K562 (cell line): ENCODE data around the gene RASGEF1C. TPM values are rescaled to one million over a fixed set of nuclear protein-coding genes. Genes with fewer than 3 reads are reported as not detected.

ENCODE experiments used
- ATAC-seq: fragments of 200-7000 bp; cut with Tn5 transposase; 3 replicates; pipeline ENCODE4 v1.9.1; 2020; ENCODE audit warnings: moderate library complexity
- BruUV-seq: library from RNA; stranded (reverse); fragments of 400-500 nt; replicated peaks from 2 replicates; lab custom pipeline; 2021; lab: Mats Ljungman, UMichigan
- CTCF ChIA-PET: fragments of 300-600 bp; formaldehyde crosslinking; extraction: SDS; loops from one replicate; lab custom pipeline; 2021; ENCODE audit warnings: low intra/inter-chr PET ratio; lab: Yijun Ruan, JAX
- POLR2A ChIA-PET: fragments of 300-600, 350-650 bp; sonication (Branson Sonifier 250); formaldehyde crosslinking; extraction: SDS; loops from one replicate; lab custom pipeline; 2021; ENCODE audit warnings: antibody characterized with exemption, inconsistent platforms; lab: Yijun Ruan, JAX
- DNase-seq, 4 experiments: peaks; one replicate each; pipeline versions ENCODE4 v3.0.0 to v3.0.0-alpha.2; 2011 to 2018; ENCODE audit warnings: low spot score in 3 of 4, mixed read lengths in 3 of 4; ENCODE audit errors: extremely low read depth in 1 of 4
- FAIRE-seq: peaks from 2 replicates; lab custom pipeline; 2011; peaks lifted over from hg19 to GRCh38; lab: Jason Lieb, UNC
- H2AFZ ChIP-seq: 2 replicates; pipeline ENCODE4 v1.6.0; 2011; ENCODE audit warnings: low read depth, low read length, control low read depth, inconsistent platforms
- H3K27ac ChIP-seq: fragments of 200-600 bp; 3 replicates; pipeline ENCODE4 v1.8.0; 2011; ENCODE audit warnings: low read depth, mild to moderate bottlenecking, control low read depth, inconsistent platforms, low read length, moderate library complexity, mixed read lengths; ENCODE audit errors: extremely low read depth
- H3K27me3 ChIP-seq, 2 experiments: fragments of 300-600 bp in 1 of 2; 2 replicates in 1 of 2; 3 replicates in 1 of 2; pipeline versions ENCODE4 v1.6.0 to v1.8.0; 2011; ENCODE audit warnings: inconsistent platforms in 2 of 2, low read length in 2 of 2, mild to moderate bottlenecking in 1 of 2, mixed read lengths in 1 of 2, moderate library complexity in 1 of 2; ENCODE audit not compliant: control insufficient read depth in 2 of 2, insufficient read depth in 2 of 2
- H3K36me3 ChIP-seq: fragments of 300-600 bp; 3 replicates; pipeline ENCODE4 v1.8.0; 2011; ENCODE audit warnings: mild to moderate bottlenecking, low read length, inconsistent platforms; ENCODE audit not compliant: control insufficient read depth, insufficient read depth
- H3K4me1 ChIP-seq, 2 experiments: fragments of 200-600 bp in 1 of 2; replicated peaks in 1 of 2; 2 replicates in 1 of 2; 3 replicates in 1 of 2; pipeline versions ENCODE4 v1.5.1 to v1.8.0; 2011; ENCODE audit warnings: inconsistent platforms in 2 of 2, low read length in 2 of 2, mild to moderate bottlenecking in 1 of 2, mixed read lengths in 1 of 2, moderate library complexity in 1 of 2; ENCODE audit not compliant: control insufficient read depth in 2 of 2, insufficient read depth in 2 of 2
- H3K4me2 ChIP-seq: 2 replicates; pipeline ENCODE4 v1.6.1; 2011; ENCODE audit warnings: low read length, control low read depth, inconsistent platforms, mixed read lengths; ENCODE audit not compliant: insufficient read depth
- H3K4me3 ChIP-seq: fragments of 200-600 bp; sonication (generic), shearing (Covaris generic); 2 replicates; pipeline ENCODE4 v1.5.1; 2016; ENCODE audit warnings: control low read depth, inconsistent platforms
- H3K79me2 ChIP-seq: fragments of 200-600 bp; 3 replicates; pipeline ENCODE4 v1.8.0; 2011; ENCODE audit warnings: low read length, inconsistent platforms; ENCODE audit not compliant: control insufficient read depth, insufficient read depth
- H3K9ac ChIP-seq, 2 experiments: 2 replicates each; pipeline versions ENCODE4 v1.6.0 to v1.6.1; 2011; ENCODE audit warnings: low read depth in 2 of 2, low read length in 2 of 2, control low read depth in 1 of 2, inconsistent platforms in 1 of 2, mild to moderate bottlenecking in 1 of 2, mixed read lengths in 1 of 2; ENCODE audit not compliant: insufficient read depth in 1 of 2
- H3K9me1 ChIP-seq: one replicate; pipeline ENCODE4 v1.6.0; 2011; ENCODE audit warnings: inconsistent platforms, mild to moderate bottlenecking, low read length, moderate library complexity; ENCODE audit not compliant: control insufficient read depth, insufficient read depth
- H3K9me3 ChIP-seq: replicated peaks from 2 replicates; pipeline ENCODE4 v1.5.1; 2011; ENCODE audit warnings: low read depth, low read length, inconsistent platforms; ENCODE audit not compliant: control insufficient read depth, insufficient read depth
- H4K20me1 ChIP-seq: replicated peaks from 2 replicates; pipeline ENCODE4 v1.6.1; 2011; ENCODE audit warnings: low read length, inconsistent platforms, mixed read lengths; ENCODE audit not compliant: control insufficient read depth, insufficient read depth
- PHF21A ChIP-seq: fragments of 450-650 bp; IDR thresholded peaks from 2 replicates; pipeline ENCODE4 v1.6.1; 2017; ENCODE audit warnings: low read depth, borderline replicate concordance
- PURB ChIP-seq: sonication (generic); formaldehyde crosslinking; IDR thresholded peaks from 2 replicates; pipeline ENCODE4 v1.9.0; 2021; ENCODE audit warnings: low read depth, mild to moderate bottlenecking, missing genetic modification reagents
- RBBP5 ChIP-seq: fragments of 200-600 bp; sonication (generic); IDR thresholded peaks from 2 replicates; pipeline ENCODE4 v1.6.1; 2012; ENCODE audit warnings: borderline replicate concordance, mild to moderate bottlenecking, low read length, control low read depth, inconsistent platforms; ENCODE audit not compliant: insufficient read depth, poor library complexity, severe bottlenecking
- ZKSCAN1 ChIP-seq: fragments of 150-350 bp; IDR thresholded peaks from 2 replicates; pipeline ENCODE4 v1.6.1; 2016; ENCODE audit warnings: low read depth, low read length
- ZNF311 ChIP-seq: fragments of 250-450 bp; sonication (Bioruptor Pico); IDR thresholded peaks from 2 replicates; pipeline ENCODE4 v1.4.0; 2020; ENCODE audit warnings: mild to moderate bottlenecking, moderate library complexity
- WGBS: fragments of 100-300 bp; shearing (Covaris generic); methylation state at CpG from one replicate; pipeline ENCODE4 v1.1.6; 2016; ENCODE audit warnings: low coverage, mixed read lengths; ENCODE audit not compliant: insufficient coverage; ENCODE audit errors: missing lambda C conversion rate; 5-methylcytosine and 5-hydroxymethylcytosine counted together
- in situ Hi-C: fragments of 300-500 bp; cut with MboI; formaldehyde crosslinking; loops from 4 replicates; pipeline ENCODE4 v1.15.0; 2018; ENCODE audit warnings: inconsistent platforms, mixed read lengths
- intact Hi-C: fragments of 100-400 bp; cut with micrococcal nuclease; formaldehyde crosslinking; loops from 2 replicates; pipeline ENCODE4 v1.14.2; 2022
- polyA plus RNA-seq, 8 experiments: library from polyadenylated mRNA; depleted of rRNA in 4 of 8; stranded (reverse) in 5 of 8; unstranded in 3 of 8; fragments of >200 nt; fragmentation: Nextera tagmentation in 2 of 8; fragmentation: Illumina TruSeq in 1 of 8; extraction: Ambion mirVana in 2 of 8; extraction: Trizol in 1 of 8; gene quantifications; 2 replicates each; pipeline versions ENCODE4 v1.2.1 to v1.2.3, GENCODE V29; 2011 to 2014; ENCODE audit warnings: inconsistent platforms in 1 of 8, missing spikeins in 1 of 8
- total RNA-seq, 7 experiments: library from RNA; depleted of rRNA in 6 of 7; stranded (reverse); fragments of >200 nt in 6 of 7; fragmentation: Illumina TruSeq in 2 of 7; extraction: Trizol in 2 of 7; gene quantifications; 2 replicates each; pipeline versions ENCODE4 v1.2.1 to v1.2.3, GENCODE V29; 2011 to 2021; ENCODE audit warnings: low replicate concordance in 1 of 7
- TF ChIP-seq, protein P1 (sequence below): sonication (generic); formaldehyde crosslinking; IDR thresholded peaks from 2 replicates; pipeline ENCODE4 v1.8.1; 2023; ENCODE audit warnings: mild to moderate bottlenecking, missing genetic modification reagents
- TF ChIP-seq, protein P2 (sequence below): fragments of 450-650 bp; IDR thresholded peaks from 2 replicates; pipeline ENCODE4 v1.7.0; 2016; ENCODE audit warnings: borderline replicate concordance
- TF ChIP-seq, protein P3 (sequence below): fragments of 250-450 bp; sonication (Bioruptor Pico); IDR thresholded peaks from 2 replicates; pipeline ENCODE4 v1.4.0; 2020; ENCODE audit warnings: borderline replicate concordance

The RASGEF1C gene
- total and polyA plus RNA-seq, 9 of the 15 experiments (the other 6 are each of a cell fraction or from before 2014, with no cell fraction given) = 0.04 to 1.1 (median 0.21) TPM; not detected in 4

DNA sequence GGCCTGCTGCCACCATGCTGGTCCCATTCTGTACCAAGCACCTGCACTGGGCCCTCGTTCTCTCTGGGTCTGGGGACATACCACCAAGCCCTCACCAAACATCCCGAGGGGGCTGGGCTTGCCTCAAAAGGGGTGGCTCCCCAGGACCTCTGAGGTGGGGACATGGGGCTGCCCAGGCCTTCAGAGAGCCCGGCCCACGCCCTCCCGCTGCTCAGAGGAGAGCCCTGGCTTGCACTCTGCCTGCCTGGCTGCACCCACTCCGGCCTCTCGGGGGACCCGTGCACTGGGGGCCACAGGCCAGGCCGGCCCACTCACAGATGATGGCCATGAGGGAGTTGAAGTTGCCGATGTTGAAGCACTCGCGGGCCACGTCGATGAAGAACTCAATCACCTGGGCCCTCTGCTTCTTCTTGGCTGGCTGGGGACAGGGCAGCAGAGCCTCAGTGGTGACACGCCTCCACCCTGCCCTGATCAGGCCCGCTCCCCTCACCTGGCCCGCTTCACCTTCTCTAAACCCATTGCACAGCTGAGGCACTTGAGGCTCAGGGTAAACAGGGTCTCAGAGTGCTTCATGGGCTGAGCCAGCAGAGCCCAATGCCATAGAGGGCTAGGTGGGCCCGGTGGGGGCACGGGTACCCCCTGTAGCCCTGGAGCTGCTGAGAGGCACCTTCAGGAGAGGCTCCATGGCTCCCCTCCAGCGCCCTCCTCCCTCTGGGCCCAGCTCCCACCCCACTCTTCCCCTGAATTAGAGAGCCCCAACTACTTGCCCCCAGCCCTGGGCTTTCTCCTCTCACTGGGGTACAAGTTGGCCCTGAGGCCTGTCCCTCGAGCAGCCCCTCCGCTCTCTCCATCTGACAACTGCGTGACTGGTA is 89.7 kb downstream of the RASGEF1C start (continued):
- TF ChIP-seq, protein P1, sequence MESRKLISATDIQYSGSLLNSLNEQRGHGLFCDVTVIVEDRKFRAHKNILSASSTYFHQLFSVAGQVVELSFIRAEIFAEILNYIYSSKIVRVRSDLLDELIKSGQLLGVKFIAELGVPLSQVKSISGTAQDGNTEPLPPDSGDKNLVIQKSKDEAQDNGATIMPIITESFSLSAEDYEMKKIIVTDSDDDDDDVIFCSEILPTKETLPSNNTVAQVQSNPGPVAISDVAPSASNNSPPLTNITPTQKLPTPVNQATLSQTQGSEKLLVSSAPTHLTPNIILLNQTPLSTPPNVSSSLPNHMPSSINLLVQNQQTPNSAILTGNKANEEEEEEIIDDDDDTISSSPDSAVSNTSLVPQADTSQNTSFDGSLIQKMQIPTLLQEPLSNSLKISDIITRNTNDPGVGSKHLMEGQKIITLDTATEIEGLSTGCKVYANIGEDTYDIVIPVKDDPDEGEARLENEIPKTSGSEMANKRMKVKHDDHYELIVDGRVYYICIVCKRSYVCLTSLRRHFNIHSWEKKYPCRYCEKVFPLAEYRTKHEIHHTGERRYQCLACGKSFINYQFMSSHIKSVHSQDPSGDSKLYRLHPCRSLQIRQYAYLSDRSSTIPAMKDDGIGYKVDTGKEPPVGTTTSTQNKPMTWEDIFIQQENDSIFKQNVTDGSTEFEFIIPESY (CRISPR knock-in tag) = no peak
- TF ChIP-seq, protein P2, sequence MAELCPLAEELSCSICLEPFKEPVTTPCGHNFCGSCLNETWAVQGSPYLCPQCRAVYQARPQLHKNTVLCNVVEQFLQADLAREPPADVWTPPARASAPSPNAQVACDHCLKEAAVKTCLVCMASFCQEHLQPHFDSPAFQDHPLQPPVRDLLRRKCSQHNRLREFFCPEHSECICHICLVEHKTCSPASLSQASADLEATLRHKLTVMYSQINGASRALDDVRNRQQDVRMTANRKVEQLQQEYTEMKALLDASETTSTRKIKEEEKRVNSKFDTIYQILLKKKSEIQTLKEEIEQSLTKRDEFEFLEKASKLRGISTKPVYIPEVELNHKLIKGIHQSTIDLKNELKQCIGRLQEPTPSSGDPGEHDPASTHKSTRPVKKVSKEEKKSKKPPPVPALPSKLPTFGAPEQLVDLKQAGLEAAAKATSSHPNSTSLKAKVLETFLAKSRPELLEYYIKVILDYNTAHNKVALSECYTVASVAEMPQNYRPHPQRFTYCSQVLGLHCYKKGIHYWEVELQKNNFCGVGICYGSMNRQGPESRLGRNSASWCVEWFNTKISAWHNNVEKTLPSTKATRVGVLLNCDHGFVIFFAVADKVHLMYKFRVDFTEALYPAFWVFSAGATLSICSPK = no peak
- TF ChIP-seq PURB (CRISPR knock-in tag) (no peak), PHF21A (no peak)

DNA sequence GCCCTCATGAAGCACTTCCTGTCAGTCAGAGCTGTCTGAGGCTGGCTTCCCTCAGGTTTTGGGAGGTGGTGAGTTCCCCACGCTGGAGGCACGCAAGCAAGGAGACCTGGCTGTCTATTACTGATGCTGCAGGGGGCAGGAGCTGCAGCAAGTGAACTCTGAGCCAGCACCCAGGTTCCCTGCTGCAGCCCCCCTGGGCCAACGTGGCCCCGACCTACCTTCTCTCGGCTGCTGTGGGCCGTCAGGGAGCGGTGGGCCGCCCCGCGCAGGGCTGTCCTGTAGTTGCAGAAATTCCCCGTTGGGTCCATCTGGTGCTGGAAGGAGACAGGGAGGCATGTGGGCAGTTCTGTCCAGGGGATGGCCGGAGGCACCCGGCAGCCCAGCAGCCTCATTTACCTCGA is 90.6 kb downstream of the RASGEF1C start:
- no peaks in the 10 kb centered on the region for H3K36me3 ChIP-seq
- ChIA-PET CTCF (no interaction called here), POLR2A (interaction anchor here (0.7 kb wide), 1 partner anchor 13 kb away, joined by 3 read pairs; no protein-coding TSS in a partner anchor)
- peaks cover 4 to 45% of the 10 kb centered on the region in 2 experiments; a peak in 3 of 5 replicates for H3K27me3 ChIP-seq
- no peak overlapping the region; a peak in 1 of 4 replicates for H3K9ac ChIP-seq
- TF ChIP-seq ZNF311 (CRISPR knock-in tag) = no peak
- TF ChIP-seq, protein P3, sequence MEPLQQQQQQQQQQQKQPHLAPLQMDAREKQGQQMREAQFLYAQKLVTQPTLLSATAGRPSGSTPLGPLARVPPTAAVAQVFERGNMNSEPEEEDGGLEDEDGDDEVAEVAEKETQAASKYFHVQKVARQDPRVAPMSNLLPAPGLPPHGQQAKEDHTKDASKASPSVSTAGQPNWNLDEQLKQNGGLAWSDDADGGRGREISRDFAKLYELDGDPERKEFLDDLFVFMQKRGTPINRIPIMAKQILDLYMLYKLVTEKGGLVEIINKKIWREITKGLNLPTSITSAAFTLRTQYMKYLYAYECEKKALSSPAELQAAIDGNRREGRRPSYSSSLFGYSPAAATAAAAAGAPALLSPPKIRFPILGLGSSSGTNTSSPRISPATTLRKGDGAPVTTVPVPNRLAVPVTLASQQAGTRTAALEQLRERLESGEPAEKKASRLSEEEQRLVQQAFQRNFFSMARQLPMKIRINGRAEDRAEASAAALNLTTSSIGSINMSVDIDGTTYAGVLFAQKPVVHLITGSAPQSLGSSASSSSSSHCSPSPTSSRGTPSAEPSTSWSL (CRISPR knock-in tag) = no peak
- no peak for TF ChIP-seq ZKSCAN1
- no peak for TF ChIP-seq RBBP5
- no peak overlapping the region for H3K4me3 ChIP-seq
- H3K27ac ChIP-seq = no peak overlapping the region
- H4K20me1 ChIP-seq = no peaks in the 10 kb centered on the region
- no peaks in the 10 kb centered on the region for H3K79me2 ChIP-seq
- no peak for DNase-seq
- H3K4me1 ChIP-seq = peaks cover 0 to 42% of the 10 kb centered on the region in 2 experiments; a peak in 2 of 5 replicates
- H3K4me2 ChIP-seq = no peak overlapping the region
- WGBS = 55% methylated on average over 12 of the region's 14 CpGs
- no peak overlapping the region for H2AFZ ChIP-seq
- no peaks in the 10 kb centered on the region for H3K9me1 ChIP-seq
- no peaks in the 10 kb centered on the region for H3K9me3 ChIP-seq
- BruUV-seq = no TSS peak
- FAIRE-seq = no peak
- in situ Hi-C loops (no loop called here), intact Hi-C loops (no loop called here)
- ATAC-seq = no peak; the same call in 2 of the 3 replicates
